Effector CD8-positive, alpha-beta T cell (primary cell): Measurements from ENCODE around the gene MIPEP.
"Not testable (repeated sequence)": the region's sequence is repeated elsewhere in the genome, so short reads cannot be mapped to it uniquely, and the experiment has no call there.

ENCODE experiments used
- DNase-seq: peaks from one replicate; lab custom pipeline; 2025; lab: John Stamatoyannopoulos, UW

MIPEP gene

DNA sequence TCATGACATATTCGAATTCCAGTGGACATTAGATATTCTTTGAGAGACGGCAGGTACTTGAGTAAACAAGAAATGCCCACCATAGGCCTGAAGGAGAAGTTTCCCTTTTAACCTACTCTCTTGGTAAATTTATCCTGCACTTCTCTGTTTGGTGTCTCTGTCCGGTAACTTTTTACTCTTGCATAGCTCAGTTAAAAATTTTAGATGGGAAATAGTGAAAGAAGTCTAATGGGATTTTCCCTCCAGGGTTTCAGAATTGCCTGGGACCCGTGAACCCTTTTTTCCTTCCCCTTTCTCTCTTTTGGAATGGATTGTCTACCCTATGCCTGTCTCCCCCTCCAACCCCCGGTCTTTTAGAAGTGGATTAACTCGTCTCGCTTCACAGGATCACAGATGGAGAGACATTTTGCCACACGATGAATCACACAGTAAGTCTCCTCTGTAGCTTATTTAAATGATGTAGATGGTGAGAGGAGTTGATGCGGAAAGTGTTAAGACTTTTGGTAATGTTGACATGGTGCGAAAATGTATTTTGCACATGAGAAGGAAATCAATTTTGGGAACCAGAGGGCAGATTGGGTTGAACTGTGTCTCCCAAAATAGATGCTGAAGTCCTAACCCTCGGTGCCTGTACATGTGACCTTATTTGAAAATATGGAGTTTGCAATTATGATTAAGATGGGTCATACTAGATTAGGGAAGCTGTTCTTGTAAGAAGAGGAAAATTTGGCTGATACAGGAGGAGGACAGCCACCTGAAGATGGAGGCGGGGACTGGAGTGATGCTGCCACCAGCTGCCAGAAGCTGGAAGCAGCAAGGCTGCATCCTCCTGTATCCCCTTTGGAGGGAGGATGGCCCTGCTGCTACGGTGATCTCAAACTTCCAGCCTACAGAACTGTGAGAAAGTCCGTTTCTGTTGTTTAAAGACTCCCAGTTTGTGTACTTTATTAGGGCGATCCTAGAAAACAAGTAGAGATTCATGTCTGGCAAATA is 711 bp upstream of the MIPEP start:
- no peak for DNase-seq

DNA sequence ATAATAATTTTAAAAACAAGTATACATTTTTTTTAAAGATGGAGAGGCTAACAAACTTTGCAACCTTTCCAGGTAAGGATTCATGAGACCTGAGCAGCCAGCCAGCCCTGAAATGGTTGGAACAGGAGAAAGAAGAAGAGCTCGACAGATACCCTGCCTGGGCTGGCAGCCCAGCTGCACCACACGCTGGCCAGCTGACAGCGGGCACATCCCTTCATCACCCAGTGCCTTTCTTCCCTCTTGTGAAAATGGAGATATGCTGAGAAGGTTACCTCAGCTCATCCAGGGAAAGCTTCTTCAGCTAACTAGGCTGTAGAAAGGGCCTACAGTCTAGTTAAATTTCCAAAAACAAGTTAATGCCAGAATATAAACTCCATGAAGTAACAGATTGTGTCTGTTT is 4.8 kb downstream of the MIPEP start:
- not testable (repeated sequence) for DNase-seq

DNA sequence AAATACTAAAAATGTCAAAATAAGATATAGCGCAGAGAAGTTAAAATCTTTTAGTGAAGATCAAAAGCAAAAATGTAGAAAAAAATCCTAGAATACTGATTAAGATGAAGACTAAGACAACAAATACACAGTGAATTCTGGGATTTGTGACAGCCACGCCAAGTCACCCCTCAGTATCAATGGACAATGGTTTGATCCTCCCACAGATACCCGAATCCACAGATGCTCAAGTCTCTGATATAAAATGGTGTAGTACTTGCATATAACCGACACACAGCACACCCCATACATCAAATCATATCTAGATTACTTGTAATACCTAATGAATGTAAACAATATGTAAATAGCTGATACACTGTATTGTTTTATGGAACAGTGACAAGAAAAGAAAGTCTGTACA is 5.9 kb downstream of the MIPEP start:
- no peak for DNase-seq

DNA sequence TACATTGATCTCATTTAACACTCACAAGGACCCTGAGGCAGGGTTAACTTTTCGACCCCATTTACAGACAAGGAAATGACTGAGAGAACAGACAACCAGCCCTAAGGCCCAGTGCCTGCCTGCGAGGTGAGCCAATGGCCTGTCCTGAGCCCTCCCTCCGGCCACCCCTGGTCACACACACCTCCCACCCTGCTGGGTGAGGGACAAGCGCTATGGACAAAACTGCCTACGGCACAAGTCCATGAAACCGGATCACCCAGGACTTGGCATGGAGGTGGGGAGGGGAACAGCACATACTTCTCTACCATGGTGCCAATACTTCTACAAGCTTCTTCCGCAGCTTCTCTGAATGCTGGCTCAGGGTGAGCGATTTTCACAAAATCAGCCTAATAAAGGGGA is 7.8 kb downstream of the MIPEP start:
- DNase-seq = not testable (repeated sequence)

DNA sequence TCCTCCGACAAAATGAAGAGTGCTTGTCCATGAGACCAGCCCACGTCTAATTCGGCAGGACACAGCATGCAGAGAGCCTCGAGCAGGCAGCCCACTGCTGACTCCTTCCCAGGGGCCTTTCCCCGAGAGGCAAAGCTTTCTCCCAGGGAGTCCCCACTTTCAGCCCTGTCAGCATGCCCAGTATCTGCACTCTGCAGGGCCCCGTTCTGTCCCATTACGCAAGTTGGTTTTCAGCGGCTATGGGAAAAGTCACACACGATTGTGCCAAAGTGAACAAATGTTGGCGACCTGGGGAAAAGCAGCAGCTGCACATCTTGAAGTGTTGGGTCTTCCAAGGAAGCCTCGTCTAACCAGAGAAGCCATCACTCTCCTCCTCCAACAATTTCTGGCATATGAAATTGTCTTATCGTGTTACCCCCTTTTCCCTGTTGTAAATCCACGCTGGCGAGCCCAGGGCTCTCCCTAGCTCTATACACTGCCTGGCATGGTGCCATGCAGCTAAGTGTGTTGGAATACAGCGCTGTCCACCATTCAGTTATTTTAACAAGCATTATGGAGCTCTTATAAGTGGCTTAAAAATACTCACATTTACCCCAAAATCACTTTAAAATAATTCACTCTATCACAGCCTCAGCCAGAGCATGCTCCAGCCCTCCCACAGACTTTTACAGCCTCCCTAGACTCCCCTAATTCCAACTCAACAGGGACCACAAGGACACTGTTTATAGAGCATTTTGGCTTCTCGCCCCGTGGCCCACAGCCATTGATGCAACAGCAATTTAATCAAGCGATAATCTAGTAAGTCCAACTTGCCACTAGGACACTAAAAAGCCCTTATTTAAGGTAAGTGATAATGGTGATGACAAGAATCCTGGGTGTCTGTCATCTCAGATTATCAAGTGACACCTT is 8.5 kb downstream of the MIPEP start:
- DNase-seq = not testable (repeated sequence)

DNA sequence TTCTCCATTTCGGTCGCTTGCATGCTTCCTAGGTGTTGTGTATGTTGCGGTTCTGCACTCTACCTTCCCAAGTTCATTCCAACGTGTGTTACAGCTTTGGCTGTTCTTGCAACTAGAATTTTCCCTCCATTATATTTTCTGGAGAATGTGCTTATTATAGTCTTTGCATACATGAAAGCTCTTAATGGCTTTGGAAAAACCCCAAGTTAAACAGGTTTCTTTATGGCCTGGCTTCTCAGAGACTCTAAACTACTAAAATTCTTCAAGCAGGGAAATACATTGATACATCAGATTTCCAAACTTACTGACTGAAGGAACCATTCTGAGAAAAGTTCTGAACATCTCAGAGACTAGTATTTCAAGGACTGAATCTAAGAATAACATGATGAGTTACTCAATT is 11.9 kb downstream of the MIPEP start:
- no peak for DNase-seq

DNA sequence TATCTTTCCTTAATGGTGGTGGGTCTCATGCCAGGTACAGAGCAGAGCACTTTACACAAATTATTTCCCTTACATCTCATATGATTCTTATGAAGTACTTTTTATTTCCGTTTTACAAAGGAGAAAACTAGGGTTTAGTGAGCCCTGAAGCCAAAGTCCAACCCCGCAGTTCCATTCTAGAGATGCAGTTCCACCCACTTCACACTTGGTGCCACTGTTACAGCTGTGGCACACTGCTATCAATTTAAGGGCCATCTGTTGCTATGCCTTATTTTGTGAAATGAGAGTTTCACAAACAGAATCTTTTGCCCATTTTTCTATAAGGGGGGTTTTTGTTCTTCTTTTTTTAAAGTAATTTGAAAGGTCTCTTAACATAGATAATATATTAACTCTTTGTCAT is 12.9 kb downstream of the MIPEP start:
- DNase-seq = no peak

DNA sequence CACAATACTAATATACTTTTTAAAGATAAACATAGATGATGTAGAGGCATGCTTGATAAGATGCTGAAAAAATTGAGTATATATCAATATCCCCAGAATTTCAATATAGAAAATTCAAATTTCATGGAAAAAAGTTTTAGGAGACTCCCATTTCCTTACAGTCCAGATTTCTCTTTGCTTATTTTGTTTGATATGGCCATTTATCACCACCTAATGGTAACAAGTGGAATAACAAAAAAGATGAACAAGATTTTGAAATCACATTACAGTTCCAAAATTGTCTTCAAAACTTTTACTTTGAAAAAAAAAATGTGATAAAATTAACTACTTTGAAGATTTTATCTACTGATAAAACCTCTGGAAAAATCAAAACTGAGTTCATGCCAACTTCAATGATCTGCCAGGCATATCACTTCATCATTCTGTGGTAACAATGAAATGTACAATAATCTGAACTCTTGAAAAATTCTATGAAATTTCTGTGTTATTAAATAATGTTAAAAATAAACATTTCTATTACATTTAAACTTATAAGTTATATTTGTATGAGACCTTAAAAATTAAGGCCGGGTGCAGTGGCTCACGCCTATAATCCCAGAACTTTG is 17.5 kb downstream of the MIPEP start:
- DNase-seq = no peak

DNA sequence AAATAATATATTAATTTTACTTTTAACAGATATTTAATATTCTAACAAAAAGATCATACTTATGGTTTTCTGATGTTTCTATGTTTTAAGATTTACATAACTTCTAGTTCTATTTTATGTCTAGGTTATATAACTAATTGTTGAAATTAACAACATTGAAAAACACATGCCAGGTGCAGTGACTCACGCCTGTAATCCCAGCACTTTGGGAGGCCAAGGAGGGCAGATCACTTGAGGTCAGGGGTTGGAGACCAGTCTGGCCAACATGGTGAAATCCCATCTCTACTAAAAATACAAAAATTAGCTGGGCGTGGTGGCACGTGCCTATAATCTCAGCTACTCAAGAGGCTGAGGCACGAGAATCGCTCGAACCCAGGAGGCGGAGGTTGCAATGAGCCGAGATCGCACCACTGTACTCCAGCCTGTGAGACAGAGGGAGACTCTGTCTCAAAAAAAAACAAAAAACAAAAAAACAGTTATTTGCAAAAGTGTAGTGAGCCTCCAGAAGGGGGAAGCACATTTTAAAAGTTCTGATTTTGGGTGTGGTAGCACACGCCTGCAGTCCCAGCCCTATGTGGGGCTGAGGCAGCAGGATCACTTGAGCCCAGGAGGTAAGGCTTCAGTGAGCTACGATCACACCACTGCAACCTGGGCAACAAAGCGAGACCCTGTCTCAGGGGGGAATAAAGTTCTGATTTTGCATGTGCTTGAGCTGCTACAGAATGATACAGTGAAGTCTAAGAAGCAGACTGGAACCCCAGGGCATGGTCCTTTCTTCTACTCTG is 18.7 kb downstream of the MIPEP start:
- no peak for DNase-seq

DNA sequence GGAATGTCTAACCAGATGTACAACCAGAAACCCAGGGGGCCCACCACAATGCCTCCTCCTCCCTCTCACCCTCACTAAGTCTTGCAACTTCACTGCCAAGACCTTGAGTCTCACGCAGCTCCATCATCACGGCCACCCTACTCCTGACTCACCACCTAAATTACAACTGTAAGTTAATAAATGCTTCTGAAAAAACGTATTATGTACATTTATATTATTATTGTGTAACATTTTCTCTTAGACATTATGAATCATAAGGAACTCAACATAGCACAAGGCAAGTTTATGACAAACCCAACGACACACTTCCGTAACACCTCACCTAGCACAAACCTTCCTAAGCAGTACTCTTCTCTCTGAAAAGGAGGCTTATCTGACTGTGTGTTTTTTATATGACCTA is 20.7 kb downstream of the MIPEP start:
- DNase-seq = no peak

DNA sequence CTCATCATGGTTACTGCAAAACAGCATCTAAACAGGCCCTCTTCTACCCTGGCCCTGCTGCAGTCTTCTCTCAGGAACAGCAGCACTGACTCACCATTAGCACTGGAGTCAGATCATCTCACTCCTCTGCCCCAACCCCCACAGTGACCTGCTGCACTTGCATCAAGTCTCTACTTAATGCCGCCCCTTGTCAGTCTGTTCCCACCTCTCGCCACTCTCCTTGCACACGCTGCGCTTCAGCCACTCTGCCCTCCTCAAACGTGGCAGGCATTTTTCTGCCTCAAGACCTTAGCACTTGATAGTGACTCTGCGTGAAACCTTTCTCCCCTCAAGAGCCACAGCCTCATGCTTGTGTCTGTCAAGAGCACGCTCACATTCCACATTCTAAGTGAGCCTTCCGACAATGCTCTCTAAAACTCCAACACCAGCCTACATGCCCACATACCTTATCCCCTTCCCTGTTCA is 22.1 kb downstream of the MIPEP start:
- no peak for DNase-seq

DNA sequence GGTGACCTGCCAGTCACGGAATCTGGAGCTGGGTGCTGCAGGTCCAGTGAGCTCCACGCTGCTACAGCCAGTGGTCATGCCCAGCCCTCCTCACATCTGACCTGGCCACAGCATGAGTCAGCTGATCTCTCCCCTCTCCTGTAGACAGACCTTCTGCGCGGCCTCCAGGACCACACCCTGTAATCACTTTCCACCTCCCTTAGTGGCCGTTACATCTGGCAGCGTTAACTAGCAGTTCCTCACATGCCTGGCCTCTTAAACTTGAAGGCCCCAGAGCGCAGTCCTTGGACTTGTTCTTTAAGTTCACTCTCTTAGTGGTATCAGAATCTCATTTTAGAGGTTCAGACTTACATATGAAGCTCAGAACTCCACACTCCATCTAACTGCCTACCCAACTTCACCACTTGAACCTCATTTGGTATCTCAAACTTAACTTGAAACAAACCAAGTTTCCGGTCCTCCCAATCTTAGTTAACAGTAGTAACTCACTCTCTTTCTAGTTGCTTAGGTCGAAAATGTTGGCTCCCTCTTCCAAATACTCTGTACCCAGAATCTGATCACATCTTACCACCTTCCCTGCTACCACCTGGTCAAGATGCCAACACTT is 22.7 kb downstream of the MIPEP start:
- DNase-seq = no peak

DNA sequence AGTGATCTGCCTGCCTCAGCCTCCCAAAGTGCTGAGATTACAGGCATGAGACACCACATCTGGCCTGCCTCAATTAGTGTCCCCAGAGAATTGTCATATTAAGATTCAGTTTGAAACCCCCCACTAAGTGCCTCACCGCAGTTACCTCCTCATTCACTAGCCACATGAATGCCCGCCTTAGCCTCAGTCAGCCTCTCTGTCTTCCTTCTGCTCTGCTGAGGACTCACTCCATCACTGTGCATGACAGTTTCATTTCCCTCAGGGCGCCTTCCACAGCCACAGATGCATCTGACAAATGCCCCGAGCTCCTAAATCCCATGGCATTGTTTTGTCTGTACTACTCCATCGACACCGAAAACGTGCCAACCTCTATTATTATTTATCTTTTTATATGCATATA is 23.3 kb downstream of the MIPEP start:
- DNase-seq = no peak

DNA sequence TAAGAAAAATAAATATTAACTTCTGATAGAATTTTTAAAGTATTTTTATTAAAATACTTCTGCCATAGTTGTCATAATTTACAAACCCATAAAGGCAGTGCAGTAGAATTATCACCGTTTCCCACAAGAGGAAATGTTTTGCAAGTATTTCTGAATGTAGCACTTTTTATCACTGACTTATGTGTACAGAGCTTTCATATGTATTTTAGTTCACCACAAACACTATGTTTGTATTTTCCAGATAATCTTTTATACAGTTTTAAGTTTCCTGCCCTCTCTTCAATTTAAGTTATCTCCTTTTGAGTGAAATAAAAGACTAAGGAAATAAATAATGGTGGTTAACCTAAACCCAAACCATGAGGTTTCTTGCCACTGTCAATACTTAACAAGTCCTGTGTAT is 24.2 kb downstream of the MIPEP start:
- no peak for DNase-seq

DNA sequence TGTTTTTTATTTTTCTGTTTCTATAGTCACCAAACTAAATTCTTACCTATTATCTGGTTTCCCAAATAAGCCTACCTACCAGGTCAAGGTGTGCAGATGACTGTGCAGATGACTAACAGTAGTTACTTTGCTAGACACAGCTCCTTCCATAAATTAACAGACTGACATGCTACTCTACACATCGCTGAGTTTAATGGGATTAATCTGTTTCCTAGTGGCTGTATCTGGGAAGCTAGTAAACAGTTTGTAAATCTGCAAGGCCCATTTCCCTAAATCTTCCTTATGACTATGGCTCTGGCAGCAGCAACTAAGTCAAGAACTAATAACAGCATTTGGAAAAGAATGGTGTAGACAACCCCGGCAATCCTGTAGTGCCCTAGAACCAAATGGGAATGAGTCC is 27.9 kb downstream of the MIPEP start:
- DNase-seq = no peak

DNA sequence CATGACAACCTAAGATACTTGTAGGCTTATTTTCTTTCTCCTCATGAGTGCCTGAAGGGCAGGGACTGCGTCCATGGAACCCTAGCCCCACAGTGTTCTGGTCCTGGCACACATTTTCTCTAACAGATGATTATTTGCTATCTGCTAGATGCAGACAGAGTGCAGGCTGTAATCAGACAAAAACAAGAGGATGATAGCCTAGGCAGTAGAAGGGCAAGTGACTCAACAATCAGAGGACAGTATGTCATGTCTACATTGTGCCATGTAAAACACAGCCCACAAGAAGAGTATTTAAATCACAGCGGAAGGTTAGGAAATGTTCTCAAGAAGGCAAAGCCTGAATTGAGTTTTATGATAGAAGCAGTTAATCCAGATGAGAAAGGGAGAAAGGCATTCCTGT is 29.3 kb downstream of the MIPEP start:
- DNase-seq = no peak

DNA sequence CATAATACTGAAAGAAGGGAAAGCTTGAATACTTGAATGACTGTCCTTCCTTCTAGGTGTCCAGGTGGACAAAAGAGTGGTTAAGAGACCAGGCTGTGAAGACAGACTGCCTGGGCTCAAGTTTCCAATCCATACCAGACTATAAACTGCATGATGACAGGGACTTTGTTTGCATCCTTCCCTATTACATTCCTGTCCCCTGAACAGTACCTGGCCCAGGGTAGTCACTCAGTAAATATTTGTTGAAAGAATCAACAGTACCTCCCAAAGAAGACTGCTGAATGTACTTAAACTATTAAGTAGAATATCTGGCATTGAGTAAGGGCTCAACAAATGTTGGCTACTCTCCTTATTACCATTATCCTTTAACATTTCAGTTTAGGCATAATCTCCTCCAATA is 29.7 kb downstream of the MIPEP start:
- no peak for DNase-seq

DNA sequence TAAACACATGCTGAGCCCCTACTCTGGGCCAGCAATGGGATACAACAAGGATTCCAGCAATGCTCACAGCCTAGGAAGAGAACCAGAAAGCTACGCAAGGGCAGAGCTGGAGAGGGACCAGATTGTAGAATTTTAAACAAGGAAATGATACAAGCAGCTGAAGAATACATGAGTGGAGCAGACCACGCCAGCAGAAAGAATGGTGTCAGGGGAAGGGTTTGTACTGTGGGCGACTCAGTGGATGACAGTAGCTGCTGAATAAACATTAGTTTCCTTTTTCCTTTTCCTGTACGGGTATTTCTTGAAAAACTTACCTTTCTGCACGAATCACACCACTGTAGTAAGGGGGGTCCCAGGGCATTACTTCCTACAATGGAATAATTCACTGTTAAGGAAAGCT is 30.7 kb downstream of the MIPEP start:
- DNase-seq = no peak

DNA sequence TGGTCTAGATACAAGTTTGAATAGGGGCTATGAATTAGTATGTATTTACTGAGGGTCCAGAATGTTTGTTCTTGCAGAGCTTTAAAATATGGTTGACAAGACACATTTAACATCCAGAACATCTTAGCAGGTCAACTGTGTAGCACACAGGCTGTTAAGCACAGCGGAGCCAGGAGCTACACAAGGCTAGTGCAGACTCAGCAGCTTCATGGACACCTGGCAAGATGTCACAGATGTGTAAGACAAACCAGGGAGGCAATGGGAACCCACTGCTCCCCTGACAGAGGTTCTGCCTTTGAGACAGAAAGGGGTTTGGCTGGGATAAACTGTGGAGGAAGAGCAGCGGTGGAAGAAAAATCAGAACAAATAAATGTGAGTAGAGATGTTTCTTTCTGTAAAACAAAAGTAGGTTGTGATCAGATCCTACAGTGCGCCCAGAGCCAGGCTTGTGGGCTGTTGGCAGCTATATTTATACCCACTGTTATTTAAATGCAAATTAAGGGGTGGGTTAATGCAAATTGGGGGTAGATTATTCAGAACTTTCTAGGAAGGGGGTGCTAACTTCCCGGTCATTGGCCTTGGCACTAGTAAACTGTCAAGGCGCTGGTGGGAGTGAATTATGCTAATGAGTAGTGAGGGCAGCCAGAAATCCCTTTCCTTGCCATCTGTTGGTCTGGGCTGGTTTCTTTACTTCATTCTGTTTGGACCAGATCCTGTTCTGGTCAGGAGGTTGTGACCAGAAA is 33.0 kb downstream of the MIPEP start:
- no peak for DNase-seq

DNA sequence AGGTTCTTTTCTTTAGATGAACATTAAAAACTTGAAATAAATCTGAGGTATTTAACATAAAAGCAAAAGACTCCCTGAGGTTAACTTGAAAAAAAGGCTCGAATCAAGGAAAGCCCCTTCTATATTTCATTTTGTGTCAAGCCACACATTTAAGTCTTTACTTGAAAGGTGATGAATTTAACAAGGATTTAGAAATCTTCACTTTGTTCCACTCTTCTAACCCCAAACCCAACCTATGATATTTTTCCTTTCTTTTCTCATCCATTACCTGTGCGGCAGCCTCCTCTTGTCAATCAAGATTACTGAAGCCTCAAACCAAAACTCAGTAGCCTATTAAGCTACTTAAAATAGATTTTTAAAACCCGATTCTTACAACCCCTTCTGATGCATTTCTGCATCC is 33.8 kb downstream of the MIPEP start:
- DNase-seq = no peak
